HEK293 (cell line): ENCODE results near the gene FAM168A.

ENCODE experiments used
- CTCF ChIP-seq: fragments of 450-650 bp; formaldehyde crosslinking; IDR thresholded peaks from 2 replicates; pipeline ENCODE4 v1.5.1; 2016; ENCODE audit warnings: missing biosample characterization, missing genetic modification characterization
- TF ChIP-seq, protein P1 (sequence below): fragments of 450-650 bp; formaldehyde crosslinking; IDR thresholded peaks from 2 replicates; pipeline ENCODE4 v1.5.0; 2017; ENCODE audit warnings: missing biosample characterization, missing genetic modification characterization, borderline replicate concordance

DNA sequence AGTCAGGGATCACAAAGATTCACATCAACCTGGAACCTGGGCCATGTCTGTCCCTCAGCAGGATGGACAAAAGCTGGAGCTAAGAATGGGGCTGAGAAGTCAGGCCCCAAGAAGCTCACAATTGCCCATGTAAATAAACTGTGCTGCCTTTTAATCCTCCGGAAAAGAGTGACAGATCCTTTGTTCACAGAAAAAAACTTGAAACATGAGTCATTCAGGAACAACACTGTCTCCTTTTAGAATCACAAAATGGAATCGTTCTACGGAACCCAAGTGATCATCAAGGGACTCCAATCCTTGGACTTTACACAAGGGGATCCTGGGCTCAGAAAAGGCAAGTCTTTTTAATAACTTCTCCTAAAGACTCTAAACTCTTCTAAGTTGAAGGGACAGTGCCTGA is 185.6 kb downstream of the FAM168A start:
- TF ChIP-seq CTCF (tag by site-specific recombination): no peak
- TF ChIP-seq, protein P1, sequence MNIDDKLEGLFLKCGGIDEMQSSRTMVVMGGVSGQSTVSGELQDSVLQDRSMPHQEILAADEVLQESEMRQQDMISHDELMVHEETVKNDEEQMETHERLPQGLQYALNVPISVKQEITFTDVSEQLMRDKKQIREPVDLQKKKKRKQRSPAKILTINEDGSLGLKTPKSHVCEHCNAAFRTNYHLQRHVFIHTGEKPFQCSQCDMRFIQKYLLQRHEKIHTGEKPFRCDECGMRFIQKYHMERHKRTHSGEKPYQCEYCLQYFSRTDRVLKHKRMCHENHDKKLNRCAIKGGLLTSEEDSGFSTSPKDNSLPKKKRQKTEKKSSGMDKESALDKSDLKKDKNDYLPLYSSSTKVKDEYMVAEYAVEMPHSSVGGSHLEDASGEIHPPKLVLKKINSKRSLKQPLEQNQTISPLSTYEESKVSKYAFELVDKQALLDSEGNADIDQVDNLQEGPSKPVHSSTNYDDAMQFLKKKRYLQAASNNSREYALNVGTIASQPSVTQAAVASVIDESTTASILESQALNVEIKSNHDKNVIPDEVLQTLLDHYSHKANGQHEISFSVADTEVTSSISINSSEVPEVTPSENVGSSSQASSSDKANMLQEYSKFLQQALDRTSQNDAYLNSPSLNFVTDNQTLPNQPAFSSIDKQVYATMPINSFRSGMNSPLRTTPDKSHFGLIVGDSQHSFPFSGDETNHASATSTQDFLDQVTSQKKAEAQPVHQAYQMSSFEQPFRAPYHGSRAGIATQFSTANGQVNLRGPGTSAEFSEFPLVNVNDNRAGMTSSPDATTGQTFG: no peak
